ENCODE measurements around the gene EPC2.

DNA sequence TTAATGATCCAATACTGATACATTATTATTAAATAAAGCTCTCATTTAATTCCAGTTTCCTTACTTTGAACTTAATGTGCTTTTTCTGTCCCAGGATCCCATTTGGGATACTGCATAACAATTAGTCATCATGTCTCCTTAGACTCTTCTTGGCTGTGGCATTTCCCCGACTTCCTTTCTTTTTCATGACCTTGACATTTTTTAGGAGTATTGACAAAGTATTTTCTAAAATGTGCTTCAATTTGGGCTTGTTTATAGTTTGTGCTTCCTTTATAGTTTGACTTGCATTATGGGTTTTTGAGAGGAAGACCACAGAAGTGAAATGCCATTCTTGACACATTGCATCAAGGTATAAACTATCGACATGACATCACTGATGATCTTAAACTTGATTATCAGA, 184.4 kb downstream of the EPC2 start:
- no peak for TF ChIP-seq ZNF274 (IDR thresholded peaks at IDR 0.05; ENCODE audit: low read depth, low read length)
- TF ChIP-seq YY1 (IDR thresholded peaks at IDR 0.05; ENCODE audit: insufficient read depth, insufficient read length): no peak
